Stimulated activated CD8-positive, alpha-beta memory T cell treated with anti-CD3 and anti-CD28 coated beads, Interleukin-2, amount 100 ng/mL, for 48 hours (primary cell): Measurements from ENCODE around the gene TLCD3A.
"Not testable (repeated sequence)": the region's sequence is repeated elsewhere in the genome, so short reads cannot be mapped to it uniquely, and the experiment has no call there.

ENCODE experiments used
- DNase-seq, 2 donors: peaks; one replicate each; pipeline ENCODE4 v3.0.0-alpha.2; 2020; ENCODE audit warnings: low read depth in 2 of 2

TLCD3A gene

DNA sequence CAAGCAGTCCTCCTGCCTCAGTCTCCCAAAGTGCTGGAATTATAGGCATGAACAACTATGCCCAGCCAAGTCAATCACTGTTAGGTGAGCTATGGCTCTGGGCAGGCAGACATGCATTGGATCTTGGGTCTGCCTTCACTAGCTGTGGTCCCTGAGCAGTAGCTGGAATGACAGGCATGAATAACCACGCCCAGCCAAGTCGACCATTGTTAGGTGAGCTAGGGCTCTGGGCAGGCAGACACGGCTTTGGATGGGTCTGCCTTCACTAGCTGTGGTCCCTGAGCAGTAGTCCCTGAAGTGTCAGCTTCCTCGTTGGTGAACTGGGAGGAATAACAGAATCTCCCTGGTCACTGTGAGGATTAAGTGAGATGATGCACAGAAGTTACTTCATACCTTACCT lies 56.2 kb downstream of the TLCD3A start:
- DNase-seq, result no peak

DNA sequence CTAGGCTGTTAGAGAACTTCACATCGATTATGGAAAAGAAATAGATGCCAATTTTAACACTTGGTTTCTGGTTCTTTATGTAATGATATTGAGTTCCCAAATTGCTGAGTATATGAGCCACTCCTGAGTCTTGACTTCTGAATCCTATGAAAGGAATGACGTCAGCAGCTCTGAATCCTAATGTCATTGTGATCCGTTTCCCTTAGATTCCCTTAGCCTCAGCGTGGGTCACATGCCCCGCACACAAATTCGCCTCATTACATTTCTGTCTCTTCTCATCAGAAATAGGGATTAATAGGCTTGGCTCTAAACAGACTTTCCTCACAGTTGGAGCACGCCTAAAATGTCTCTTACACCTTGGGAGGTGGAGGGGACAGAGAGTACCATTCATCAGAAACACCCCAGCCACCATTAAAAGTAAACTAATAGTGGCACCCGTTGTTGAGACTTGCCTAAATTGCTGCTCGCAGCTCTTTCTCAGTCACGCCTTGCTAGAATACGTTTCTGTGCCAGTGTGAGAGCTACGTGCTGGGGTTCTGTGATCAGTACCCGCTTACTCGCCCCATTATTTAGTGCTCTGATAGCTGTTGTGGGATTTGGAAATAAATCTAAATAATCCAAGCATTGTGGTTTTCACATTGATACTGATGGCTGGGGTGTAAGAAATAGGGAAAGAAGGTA lies 56.9 kb downstream of the TLCD3A start:
- DNase-seq, result no peak

DNA sequence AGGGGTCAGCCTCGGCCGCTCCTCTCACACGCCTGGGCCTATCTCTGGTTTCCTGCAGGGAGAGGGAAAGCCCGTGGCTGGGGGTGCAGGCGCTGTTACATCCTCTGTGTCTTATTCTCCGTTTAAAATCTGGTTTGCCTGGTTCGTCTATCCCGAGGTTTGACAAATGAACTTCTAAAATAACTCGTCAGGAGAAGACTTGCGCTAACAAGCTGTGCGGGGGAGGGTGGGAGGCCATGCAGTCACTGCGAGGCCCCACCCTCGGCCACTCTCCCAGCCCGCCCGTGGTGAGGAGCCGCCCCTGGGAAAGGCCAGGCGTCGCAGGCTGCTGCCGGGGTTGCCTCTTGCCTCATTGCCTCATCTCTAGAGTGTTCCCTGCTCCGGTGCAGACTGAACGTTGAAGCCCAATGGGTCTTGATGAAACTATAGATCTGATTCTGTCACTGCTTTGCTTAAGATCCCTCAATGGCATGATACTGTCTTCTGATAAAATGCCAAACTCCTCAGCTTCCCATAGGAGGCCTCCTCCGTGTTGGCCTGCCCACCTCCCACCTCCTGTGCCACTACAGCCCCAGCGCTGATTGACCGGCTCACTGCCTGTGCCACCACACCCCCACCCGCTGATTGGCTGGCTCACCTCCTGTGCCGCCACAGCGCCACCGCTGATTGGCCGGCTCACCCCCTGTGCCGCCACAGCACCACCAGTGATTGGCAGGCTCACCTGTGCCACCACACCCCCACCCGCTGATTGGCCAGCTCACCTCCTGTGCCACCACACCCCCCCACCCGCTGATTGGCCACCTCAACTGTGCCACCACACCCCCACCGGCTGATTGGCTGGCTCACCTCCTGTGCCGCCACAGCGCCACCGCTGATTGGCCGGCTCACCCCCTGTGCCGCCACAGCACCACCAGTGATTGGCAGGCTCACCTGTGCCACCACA lies 57.8 kb downstream of the TLCD3A start:
- not testable (repeated sequence) for DNase-seq

DNA sequence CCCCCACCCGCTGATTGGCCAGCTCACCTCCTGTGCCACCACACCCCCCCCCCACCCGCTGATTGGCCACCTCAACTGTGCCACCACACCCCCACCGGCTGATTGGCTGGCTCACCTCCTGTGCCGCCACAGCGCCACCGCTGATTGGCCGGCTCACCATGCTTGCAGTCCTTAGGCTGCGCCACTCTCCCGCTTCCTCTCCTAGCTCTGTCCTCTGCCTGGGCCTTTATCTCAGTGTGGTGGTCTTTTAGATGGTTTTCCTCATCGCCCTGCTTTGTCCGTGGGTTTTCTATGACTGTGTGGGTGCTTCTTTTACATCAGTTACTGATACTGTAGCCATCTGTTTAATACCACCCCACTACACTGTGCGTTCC lies 58.5 kb downstream of the TLCD3A start:
- not testable (repeated sequence) for DNase-seq

DNA sequence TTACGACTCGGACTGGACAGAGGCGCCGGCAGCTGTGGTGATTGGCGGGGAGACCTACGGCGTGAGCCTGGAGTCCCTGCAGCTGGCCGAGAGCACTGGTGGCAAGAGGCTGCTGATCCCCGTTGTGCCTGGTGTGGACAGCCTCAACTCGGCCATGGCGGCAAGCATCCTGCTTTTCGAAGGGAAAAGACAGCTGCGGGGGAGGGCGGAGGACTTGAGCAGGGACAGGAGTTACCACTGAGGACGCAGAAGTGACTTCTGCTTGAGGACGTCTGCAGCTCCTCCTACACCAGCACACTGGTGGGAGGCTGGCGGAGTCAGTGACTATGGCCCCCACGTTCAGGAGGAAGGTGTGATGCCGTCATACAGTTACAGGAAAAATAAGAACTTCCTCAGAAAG lies 59.4 kb downstream of the TLCD3A start:
- DNase-seq, result no peak

DNA sequence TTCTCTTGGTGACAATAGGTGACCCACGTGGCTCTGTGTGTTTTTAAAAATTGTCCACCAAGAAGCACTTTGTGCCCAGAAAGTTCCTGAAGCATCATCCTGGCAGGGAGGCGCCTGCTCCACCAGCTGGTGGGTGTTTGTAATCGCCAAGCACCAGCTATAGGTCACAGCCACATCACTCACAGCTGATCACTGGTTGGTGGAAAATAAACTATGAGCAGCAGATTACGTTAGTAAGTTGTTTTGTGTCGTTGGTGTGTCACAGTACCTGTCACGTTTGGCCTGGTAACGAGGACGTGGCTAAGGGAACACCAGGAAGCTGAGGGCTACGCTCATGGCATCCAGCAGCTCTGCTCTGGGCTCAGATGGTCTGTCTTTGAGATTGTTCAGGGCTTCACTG lies 59.9 kb downstream of the TLCD3A start:
- DNase-seq, result no peak
